GM10266 (cell line): ENCODE data around the gene SP2.
A peak's percentile ranks its signal among the peaks of the same experiment; 100 is the strongest.

Experiments
- DNase-seq: peaks from one replicate; pipeline ENCODE4 v3.0.0; 2012; ENCODE audit errors: extremely low spot score
- CTCF ChIP-seq: IDR thresholded peaks from 2 replicates; pipeline ENCODE4 v1.5.1; 2012; ENCODE audit warnings: mild to moderate bottlenecking, low read depth; ENCODE audit not compliant: control insufficient read depth, insufficient read depth; ENCODE audit errors: missing control alignments

Gene SP2

GRCh38 chr17:47964856-47965255, 68.8 kb downstream of the SP2 start:
- no peak for DNase-seq
- TF ChIP-seq CTCF: no peak

- no peak for TF ChIP-seq CTCF
- DNase-seq: no peak
Measured at GRCh38 chr17:47966079-47966519, 70.1 kb downstream of the SP2 start.

- no peak for TF ChIP-seq CTCF
- DNase-seq: no peak
Measured at GRCh38 chr17:47967607-47968252, 71.7 kb downstream of the SP2 start.

GRCh38 chr17:47968836-47969235, 72.8 kb downstream of the SP2 start:
- TF ChIP-seq CTCF: no peak
- no peak for DNase-seq

- DNase-seq: no peak
- TF ChIP-seq CTCF: no peak
Measured at GRCh38 chr17:47969930-47970724, 74.1 kb downstream of the SP2 start.

GRCh38 chr17:47970725-47971499, 74.9 kb downstream of the SP2 start, which contains the start of gene CDK5RAP3:
TSS of gene CDK5RAP3 (plus strand) at chr17:47971113. CDS start at chr17:47971147, 34 bp downstream.
- TF ChIP-seq CTCF: peak; percentile 97
- DNase-seq: peak; percentile 95
